NCI-H1930 (cell line): Measurements from ENCODE around the gene ATP6V1G2.
"Not testable (repeated sequence)": the region's sequence is repeated elsewhere in the genome, so short reads cannot be mapped to it uniquely, and the experiment has no call there.

Source experiments
- DNase-seq, 2 experiments: peaks; one replicate each; lab custom pipeline; 2025; lab: John Stamatoyannopoulos, UW

Gene ATP6V1G2

DNA sequence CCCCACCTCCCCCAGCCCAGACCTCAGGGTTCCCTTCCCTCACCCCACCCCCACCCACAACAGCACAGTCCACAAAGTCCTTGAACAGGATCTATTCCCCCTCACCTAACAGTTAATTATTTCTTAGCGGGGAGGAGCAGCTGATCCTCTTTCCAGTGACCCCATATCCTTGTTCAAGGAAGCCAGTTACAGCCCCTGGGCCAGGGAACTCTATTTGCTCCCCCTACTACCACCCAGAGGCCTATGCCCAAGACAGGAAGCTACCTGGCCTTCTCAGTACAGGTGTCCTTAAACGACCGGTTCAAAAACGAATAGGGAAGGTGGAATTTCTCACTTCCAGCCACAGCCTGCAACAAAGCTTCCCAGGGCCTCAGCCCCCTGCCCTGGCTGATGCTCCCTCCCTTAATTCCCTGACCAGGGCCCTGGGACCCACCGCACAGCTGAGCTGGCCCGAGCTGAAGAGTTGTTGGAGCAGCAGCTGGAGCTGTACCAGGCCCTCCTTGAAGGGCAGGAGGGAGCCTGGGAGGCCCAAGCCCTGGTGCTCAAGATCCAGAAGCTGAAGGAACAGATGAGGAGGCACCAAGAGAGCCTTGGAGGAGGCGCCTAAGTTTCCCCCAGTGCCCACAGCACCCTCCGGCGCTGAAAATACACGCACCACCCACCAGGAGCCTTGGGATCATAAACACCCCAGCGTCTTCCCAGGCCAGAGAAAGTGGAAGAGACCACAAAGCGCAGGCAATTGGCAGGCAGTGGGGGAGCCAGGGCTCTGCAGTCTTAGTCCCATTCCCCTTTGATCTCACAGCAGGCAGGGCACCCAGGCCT, 16.9 kb downstream of the ATP6V1G2 start:
- no peak for DNase-seq

DNA sequence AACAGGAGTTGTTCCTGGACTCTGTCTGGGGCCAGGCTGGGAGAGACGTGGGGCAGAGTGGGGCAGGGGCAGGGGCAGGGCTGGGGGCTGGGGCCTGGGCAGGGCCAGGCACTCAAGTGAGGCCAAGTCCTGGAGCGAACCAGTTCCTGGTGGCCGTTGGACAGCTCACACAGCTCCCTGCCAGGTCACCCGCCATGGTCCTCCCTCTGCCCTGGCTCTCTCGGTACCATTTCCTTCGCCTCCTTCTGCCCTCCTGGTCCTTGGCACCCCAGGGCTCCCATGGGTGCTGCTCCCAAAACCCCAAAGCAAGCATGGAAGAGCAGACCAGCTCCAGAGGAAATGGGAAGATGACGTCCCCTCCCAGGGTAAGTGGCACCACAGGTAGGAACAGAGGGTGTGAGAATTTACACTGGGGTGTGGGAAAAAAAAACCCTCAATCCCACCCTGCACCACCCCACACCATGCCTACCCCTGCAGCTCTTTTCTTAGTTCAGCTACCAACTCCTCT, 17.5 kb downstream of the ATP6V1G2 start, which contains the start of gene MCCD1:
TSS of gene MCCD1 (plus strand) at position 142 of the 508 bp plus-strand sequence. CDS start at position 195, 53 bp downstream.
- no peak for DNase-seq

DNA sequence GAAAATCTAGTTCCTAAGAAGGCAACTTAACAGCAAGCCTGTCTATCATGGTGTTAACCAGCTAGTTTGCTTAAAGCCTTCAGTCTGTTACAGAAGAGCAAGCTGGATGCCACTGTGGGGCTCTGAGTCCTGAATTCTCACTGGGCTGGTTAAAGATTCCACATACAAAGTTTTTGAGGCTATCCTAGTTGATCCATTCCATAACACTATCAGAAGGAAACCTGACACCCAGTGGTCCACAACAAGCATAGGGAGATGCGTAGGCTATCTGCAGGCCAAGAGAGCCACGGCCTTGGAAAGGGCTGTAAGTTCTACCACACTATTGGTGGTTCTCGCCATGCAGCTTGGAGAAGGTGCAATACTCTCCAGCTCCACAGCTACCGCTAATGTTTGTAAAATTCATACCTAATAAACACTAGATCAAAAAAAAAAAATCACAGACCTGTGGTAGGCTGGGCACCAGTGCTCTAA, 18.1 kb downstream of the ATP6V1G2 start:
- DNase-seq = no peak

DNA sequence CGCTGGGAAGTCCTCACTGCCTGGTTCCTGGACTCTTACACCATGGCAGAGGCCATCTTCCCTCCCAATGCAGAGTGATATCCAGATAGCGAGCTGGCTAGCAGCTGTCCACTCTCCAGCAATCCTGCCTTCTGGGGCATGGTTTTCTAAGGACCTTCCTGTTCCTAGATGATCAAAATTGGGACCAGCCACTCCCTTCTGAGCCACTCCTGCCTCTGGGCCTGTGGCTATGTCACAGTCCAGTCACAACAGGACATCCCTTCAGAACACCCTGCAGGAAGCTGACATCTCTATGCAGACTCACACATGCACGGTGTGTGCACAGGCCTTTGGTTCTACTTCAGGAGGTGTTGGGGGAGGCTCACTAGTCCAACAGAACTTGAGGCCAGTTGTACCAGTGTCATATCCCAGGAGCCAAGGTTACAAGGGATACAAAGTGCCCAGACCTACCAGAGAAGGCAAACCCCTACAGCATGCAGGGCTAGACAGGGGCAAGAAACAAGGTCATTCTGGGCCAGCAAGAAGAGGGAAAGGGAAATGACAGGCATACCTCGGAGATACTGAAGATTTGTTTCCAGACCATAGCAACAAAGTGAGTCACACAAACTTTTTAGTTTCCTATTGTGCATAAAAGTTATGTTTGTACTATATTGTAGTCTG, 20.3 kb downstream of the ATP6V1G2 start:
- no peak for DNase-seq

DNA sequence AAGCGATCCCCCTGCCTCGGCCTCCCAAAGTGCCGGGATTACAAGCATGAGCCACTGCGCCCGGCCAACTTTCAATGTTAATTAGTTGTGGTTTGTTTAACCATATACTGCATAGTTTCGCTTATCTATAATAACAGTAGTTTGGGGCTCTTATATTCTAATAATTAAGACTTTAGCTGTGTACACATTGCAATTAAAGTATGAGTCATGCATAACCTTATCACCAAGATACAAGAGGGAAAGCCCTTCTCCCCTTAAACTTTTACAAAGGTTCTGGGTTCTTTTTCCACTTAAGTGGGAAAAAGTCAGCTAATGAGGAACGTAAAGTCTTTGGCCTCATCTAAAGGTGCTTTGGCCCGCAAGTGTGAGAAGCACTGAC, 20.9 kb downstream of the ATP6V1G2 start:
- no peak for DNase-seq

DNA sequence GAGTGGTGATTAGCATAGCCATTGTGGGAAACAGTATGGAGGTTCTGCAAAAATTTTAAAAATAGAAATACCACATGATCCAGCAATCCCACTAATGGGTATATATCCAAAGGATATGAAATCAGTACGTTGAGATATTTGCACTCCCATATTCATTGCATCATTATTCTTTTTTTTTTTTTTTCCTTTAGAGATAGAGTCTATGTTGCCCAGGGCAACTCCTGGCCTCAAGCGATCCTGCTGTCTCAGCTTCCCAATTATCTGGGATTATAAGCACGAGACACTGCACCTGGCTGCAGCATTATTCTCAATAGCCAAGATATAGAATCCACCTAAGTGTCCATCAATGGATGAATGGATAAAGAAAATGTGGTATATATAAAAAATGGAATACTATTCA, 24.6 kb downstream of the ATP6V1G2 start:
- DNase-seq = no peak

DNA sequence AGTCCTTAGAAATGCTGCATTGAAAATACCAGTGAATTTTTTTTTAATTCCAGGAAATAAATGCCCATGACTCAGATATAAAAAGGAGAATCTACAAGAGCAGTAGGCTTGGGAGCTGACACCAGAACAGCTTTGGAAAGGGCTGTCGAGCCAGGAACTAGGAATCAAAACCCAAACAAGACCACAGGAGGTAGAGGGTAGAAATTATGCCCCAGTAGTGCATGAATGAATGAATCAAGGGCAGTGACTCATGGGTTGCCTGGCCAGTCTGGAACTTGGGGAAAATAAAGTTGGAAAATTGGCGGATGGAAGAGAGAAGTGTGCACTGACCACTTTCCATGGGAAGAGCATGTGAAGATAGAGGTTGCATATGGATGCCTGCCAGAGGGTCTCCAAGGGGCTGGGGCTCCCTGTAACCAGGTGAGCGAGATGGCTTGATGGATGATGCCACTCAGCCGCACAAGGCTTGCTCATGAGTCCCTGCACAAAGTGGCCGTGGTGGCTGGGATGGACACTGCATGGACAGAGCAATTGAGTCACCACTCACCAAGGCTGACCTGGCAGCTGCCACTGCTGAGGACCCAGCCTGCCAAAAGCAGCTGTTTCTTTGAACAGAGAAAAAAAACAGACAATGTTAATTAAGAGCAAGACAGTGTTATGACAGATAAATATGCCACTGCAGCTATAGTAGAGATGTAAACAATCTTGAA, 32.8 kb downstream of the ATP6V1G2 start:
- DNase-seq = no peak

DNA sequence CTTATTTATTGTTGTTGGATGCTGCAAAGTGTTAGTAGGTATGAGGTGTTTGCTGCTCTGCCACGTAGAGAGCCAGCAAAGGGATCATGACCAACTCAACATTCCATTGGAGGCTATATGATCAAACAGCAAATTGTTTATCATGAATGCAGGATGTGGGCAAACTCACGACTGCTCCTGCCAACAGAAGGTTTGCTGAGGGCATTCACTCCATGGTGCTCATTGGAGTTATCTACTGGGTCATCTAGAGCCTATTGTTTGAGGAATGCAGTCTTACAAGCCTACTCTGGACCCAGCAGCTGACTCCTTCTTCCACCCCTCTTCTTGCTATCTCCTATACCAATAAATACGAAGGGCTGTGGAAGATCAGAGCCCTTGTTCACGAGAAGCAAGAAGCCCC, 36.4 kb downstream of the ATP6V1G2 start:
- DNase-seq = no peak

DNA sequence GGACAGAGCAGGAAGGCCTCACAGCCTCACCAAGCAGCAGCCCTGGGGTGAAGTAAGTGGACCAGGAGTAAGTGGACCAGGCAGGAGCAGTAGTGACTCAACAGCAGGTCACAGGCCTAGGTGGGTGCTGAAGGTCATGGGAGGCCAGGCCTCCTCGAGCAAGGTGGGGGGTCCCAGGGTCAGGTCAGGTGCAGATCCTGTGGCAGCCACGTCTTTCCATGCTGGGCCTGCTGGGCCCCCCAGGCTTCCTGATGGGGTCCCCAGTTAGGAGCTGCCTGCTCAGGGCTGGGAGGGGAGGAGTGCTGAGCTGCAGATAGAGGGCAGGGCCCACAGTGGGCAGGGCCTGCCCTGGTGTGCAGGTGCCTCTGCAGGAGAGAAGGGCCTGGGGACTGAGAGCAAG, 37.4 kb downstream of the ATP6V1G2 start:
- DNase-seq = not testable (repeated sequence)

DNA sequence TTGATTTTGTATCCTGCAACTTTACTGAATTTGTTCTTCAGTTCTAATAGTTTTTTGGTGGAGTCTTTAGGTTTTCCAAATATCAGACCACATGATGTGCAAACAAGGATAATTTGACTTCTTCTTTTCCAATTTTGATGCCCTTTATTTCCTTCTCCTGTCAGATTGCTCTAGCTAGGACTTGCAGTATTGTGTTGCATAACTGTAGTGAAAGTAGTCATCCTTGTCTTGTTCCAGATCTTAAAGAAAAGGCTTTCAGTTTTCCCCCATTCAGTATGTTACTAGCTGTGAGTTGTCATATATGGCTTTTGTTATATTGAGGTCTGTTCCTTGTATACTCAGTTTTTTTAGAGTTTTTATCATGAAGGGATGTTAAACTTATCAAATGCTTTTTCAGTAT, 43.8 kb downstream of the ATP6V1G2 start:
- no peak for DNase-seq

DNA sequence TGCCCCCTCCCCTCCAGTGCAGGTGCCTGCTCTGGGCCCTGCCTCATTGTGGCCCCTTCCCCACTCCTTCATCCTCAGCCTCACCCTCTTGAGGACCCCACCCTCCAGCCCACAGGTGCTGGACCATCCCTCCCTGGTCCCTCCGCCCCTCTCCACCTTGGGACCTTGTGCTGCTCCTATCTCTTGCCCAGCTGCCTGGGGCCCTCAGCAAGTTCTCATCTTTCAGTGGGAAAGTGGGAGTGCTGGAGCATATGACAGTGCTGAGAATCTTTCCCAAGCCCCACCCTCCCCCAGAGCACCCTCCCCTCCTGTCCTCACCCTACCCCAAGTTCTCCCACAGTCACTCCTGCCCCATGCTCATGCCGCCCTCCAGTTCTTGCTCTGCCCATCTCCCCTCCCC, 46.8 kb downstream of the ATP6V1G2 start:
- DNase-seq = not testable (repeated sequence)

DNA sequence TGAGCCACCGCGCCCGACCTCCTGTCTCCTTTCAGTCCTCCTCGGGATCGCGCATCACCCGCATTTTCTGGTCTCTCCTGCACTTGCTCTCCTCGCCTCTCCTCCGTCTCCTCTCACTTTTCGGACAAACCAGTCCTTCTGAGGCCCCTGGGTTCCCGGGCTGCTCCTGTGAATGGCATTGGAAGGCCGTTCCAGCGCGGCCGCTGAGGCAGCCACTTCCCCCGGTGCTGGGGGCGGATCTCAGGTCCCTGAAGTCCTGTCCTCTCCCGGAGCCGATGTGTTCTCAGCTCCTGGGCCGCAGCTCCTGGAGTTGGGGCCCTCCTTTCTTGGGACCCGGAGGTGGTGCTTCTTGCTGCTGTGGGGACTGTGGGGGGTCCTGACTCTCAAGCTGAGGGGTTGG, 47.7 kb downstream of the ATP6V1G2 start:
- no peak for DNase-seq

DNA sequence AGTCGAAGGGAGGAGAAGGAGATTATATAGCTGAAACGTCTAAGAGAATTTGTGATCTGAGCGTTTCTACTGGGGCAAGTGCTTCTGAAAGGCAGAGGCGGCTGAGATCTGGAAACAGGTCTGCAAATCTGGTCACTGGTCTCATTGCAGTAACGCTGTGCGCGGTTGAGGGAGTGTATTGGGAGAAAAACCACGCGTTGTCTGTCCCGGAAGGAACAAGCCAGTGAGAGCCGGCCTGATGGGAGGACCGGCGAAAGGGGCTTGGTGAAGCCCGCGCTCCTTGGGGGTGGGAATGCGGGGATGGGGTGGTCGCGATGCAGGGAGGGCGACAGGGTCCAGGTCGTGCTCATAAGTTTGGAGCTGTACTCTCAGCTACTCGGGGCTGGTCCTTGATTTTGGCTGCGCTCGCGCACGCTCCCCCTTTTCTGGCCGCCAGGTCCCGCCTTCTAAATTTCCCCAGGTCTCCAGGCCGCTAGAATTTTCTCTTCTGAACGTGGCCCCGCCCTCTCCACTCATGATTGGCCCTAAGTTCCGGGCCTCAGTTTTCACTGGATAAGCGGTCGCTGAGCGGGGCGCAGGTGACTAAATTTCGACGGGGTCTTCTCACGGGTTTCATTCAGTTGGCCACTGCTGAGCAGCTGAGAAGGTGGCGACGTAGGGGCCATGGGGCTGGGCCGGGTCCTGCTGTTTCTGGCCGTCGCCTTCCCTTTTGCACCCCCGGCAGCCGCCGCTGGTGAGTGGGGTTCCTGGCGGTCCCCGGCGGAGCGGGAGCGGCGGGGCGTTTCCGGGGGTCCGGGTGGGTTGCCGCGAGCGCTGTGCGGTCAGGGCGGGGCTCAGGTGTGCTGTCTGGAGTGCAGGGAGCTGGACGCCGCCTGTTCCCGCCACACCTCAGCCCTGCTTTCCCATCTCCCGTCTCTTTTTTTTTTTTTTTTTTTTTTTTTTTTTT, 48.6 kb downstream of the ATP6V1G2 start, which contains the start of gene MICB:
TSS of gene MICB (plus strand) at position 615 of the 946 bp plus-strand sequence. CDS start at position 664, 49 bp downstream.
- DNase-seq = peak; percentile 28 to 47

DNA sequence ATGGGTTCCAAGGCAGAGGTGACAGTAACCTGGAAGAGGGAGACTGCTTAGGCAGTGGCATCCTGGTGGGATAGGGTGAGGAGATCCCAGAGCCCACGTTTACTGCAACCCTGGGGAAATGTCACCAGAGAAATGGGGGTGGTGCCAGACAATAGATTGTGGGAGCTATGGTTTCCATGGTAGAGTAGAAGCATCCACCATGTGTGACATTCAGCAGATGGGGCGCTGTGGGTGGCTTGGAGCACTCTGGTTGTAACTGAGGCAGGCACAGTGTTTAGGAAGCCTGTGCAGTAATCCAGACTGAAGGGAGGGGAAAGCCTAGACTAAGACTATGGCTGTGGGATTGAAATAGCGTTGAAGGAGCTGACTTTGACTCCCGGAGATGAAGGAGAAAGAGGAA, 49.6 kb downstream of the ATP6V1G2 start:
- DNase-seq = not testable (repeated sequence)

DNA sequence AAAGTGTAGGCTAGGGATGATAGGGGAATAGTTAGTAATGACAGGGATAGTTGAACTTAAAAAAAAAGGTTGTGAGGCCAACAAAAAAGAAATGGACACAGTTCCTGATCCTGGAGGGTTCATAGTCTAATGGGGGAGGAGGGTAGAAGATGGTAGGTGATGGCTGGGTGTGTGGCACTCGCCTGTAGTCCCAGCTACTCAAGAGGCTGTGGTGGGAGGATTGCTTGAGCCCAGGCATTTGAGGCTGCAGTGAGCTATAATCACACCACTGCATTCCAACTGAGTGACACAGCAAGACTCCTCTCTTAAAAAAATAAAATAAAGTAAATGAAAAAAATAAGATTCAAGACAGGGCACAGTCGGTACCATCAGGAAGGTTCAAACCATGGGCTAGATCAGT, 50.8 kb downstream of the ATP6V1G2 start:
- no peak for DNase-seq
